Parathyroid adenoma (tissue), 2 donors: ENCODE data around the gene PLCG1.
A peak's percentile ranks its signal among the peaks of the same experiment; 100 is the strongest.

Source experiments
- H2AFZ ChIP-seq: fragments of 300-600 bp; sonication (generic); one replicate; pipeline ENCODE4 v1.7.0; 2017; ENCODE audit warnings: antibody characterized with exemption, mild to moderate bottlenecking
- H3K27ac ChIP-seq: fragments of 300-600 bp; sonication (generic); one replicate; pipeline ENCODE4 v1.7.0; 2017
- H3K27me3 ChIP-seq: fragments of 300-600 bp; sonication (generic); one replicate; pipeline ENCODE4 v1.7.0; 2017; ENCODE audit warnings: low read length; ENCODE audit not compliant: control insufficient read depth, insufficient read depth
- H3K36me3 ChIP-seq: fragments of 300-600 bp; sonication (generic); one replicate; pipeline ENCODE4 v1.7.0; 2017; ENCODE audit warnings: low read length; ENCODE audit not compliant: control insufficient read depth, insufficient read depth
- H3K4me1 ChIP-seq: fragments of 300-600 bp; sonication (generic); one replicate; pipeline ENCODE4 v1.7.0; 2017; ENCODE audit warnings: control low read depth
- H3K4me2 ChIP-seq: fragments of 300-600 bp; sonication (generic); one replicate; pipeline ENCODE4 v1.7.0; 2017; ENCODE audit warnings: low read length
- H3K4me3 ChIP-seq: fragments of 300-600 bp; sonication (generic); one replicate; pipeline ENCODE4 v1.7.0; 2017; ENCODE audit warnings: low read depth, low read length
- H3K79me2 ChIP-seq: fragments of 300-600 bp; sonication (generic); one replicate; pipeline ENCODE4 v1.7.0; 2017; ENCODE audit warnings: control low read depth
- H3K9ac ChIP-seq: fragments of 300-600 bp; sonication (generic); one replicate; pipeline ENCODE4 v1.7.0; 2017; ENCODE audit warnings: mild to moderate bottlenecking
- H3K9me3 ChIP-seq: fragments of 300-600 bp; sonication (generic); one replicate; pipeline ENCODE4 v1.7.0; 2017; ENCODE audit warnings: low read length; ENCODE audit not compliant: control insufficient read depth
- TF ChIP-seq, protein P1 (sequence below): fragments of 300-600 bp; sonication (generic); IDR thresholded peaks from one replicate; pipeline ENCODE4 v1.7.0; 2017; ENCODE audit warnings: antibody characterized with exemption, mild to moderate bottlenecking
- donor health status: primary hyperparathyroidism.

Gene PLCG1

DNA sequence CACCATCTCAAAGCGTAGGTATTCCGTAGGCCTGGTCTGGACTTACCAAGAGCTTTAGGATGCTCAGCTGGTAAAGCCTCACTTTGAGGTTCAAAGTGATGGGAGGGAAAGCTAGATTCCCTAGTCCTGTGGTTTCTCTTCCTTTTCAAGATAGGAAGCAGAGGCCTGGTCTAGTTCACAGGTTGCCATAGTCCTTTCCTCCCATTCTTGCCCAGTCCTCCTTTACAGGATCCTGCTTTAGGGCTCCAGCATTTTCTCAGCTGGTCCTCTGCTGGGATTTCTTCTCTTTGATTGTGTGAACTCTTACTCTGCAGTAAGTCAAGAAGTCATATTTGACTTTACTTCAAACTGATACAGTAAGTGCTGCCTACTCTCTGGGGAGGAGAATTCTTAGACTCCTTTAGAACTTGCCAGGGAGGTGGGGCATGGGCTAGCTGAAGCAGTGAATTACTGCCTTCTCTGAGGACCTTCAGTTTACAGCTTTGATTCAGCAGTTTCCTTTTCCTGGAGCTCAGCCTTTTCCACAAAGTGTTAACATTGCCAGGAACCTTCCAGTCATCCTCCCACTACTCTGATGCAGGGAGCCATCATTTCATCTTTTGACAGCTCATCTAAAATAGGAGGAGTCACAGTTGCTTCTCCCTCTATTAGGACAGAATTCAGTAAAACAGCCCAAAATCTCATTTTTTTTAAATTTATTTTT, 42.8 kb upstream of the PLCG1 start:
- Histone ChIP-seq H3K4me3 (no peak overlapping the region), H3K79me2 (peaks cover 2% of the 10 kb centered on the region), H3K27me3 (no peaks in the 10 kb centered on the region), H3K9ac (no peak overlapping the region), H3K9me3 (no peaks in the 10 kb centered on the region), H3K27ac (no peak overlapping the region), H2AFZ (no peak overlapping the region), H3K4me1 (no peaks in the 10 kb centered on the region), H3K36me3 (no peaks in the 10 kb centered on the region), H3K4me2 (no peak overlapping the region)
- TF ChIP-seq, protein P1, sequence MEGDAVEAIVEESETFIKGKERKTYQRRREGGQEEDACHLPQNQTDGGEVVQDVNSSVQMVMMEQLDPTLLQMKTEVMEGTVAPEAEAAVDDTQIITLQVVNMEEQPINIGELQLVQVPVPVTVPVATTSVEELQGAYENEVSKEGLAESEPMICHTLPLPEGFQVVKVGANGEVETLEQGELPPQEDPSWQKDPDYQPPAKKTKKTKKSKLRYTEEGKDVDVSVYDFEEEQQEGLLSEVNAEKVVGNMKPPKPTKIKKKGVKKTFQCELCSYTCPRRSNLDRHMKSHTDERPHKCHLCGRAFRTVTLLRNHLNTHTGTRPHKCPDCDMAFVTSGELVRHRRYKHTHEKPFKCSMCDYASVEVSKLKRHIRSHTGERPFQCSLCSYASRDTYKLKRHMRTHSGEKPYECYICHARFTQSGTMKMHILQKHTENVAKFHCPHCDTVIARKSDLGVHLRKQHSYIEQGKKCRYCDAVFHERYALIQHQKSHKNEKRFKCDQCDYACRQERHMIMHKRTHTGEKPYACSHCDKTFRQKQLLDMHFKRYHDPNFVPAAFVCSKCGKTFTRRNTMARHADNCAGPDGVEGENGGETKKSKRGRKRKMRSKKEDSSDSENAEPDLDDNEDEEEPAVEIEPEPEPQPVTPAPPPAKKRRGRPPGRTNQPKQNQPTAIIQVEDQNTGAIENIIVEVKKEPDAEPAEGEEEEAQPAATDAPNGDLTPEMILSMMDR = no peak

DNA sequence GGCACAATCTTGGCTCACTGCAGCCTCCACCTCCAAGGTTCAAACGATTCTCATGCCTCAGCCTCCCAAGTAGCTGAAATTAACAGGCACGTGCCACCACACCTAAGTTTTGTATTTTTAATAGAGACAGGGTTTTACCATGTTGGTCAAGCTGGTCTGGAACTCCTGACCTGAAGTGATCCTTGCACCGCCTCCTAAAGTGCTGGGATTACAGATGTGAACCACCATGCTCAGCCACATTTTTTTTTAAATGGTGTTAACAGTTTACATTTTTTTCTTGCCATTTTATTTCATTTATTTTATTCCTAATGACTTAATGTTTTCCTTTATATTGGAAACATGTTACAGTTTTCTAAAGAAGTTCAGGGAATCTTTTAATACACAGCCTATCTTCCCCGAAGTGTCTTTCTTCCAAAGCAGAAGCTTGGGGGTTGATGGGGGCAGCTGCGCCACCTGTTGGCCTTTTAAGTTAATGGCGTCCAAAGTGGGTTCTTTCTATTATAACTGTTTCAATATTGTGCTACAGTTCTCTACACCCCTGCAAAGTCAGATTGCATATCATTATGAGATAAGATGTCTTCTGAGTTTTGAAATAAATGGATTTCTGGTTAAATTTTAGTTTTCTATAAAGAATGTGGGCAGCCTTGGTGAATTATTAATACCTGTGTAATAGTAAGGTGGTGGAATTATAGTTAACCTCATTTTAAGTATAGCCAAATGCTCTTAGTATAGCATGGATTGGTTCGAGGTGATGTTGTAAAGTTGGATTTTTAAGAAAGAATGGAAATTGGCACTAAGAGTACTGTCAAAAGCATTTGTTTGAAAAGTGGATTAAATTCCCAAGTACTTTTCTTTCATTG, 42.0 kb upstream of the PLCG1 start:
- no peaks in the 10 kb centered on the region for H3K36me3 ChIP-seq
- H3K27ac ChIP-seq = no peak overlapping the region
- TF ChIP-seq, protein P1 = peak; percentile 88
- no peaks in the 10 kb centered on the region for H3K79me2 ChIP-seq
- no peaks in the 10 kb centered on the region for H3K9me3 ChIP-seq
- H3K4me3 ChIP-seq = no peak overlapping the region
- H3K4me1 ChIP-seq = no peaks in the 10 kb centered on the region
- no peak overlapping the region for H3K9ac ChIP-seq
- no peak overlapping the region for H2AFZ ChIP-seq
- no peaks in the 10 kb centered on the region for H3K27me3 ChIP-seq
- no peak overlapping the region for H3K4me2 ChIP-seq

DNA sequence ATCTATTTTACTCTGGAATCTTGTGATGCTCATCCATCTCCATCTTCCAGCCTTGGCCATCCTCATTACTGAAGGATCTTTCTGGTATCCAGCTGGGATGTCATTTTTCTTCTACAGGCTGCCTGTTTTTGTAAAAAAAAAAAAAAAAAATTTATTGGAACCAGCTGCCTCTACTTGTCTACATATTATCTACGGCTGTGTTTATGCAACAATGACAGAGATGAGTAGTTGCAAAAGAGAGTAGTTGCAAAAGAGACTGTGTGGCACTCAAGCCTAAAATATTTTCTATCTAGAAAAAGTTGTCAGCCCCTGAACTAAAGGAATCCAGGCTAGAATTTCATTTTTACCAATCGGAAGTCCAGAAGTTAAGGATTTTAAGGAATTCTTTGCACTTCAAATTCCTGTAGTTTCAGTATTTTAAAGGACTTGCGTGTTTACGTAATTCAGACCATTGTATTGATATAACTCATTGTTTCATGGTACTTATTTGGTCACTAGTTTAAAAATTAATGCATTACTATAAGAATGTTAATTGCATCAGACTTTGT, 38.6 kb upstream of the PLCG1 start:
- Histone ChIP-seq H3K4me2 (no peak overlapping the region), H3K27me3 (no peaks in the 10 kb centered on the region), H2AFZ (no peak overlapping the region), H3K4me3 (no peak overlapping the region), H3K9me3 (no peaks in the 10 kb centered on the region), H3K27ac (no peak overlapping the region), H3K4me1 (no peaks in the 10 kb centered on the region), H3K36me3 (no peaks in the 10 kb centered on the region), H3K9ac (no peak overlapping the region), H3K79me2 (no peaks in the 10 kb centered on the region)
- TF ChIP-seq, protein P1 = no peak

DNA sequence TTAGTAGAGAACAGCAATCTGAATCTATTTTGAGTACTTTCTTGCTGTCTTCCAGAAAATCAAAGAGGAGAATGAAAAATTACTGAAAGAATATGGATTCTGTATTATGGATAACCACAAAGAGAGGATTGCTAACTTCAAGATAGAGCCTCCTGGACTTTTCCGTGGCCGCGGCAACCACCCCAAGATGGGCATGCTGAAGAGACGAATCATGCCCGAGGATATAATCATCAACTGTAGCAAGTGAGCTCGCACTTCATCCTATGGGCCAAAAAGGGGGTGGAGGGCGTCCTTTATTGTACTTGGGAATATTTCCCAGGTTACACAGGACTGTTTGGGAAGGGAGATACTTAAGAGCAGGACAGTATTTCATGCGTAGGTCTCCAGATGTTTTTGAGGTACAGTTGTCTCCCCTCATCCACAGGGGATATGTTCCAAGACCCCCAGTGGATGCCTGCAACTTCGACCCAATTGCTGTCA, 37.3 kb upstream of the PLCG1 start:
- H3K79me2 ChIP-seq = no peaks in the 10 kb centered on the region
- H2AFZ ChIP-seq = no peak overlapping the region
- H3K9me3 ChIP-seq = no peaks in the 10 kb centered on the region
- no peak overlapping the region for H3K4me2 ChIP-seq
- no peaks in the 10 kb centered on the region for H3K27me3 ChIP-seq
- H3K4me1 ChIP-seq = no peaks in the 10 kb centered on the region
- no peak overlapping the region for H3K4me3 ChIP-seq
- H3K27ac ChIP-seq = no peak overlapping the region
- no peaks in the 10 kb centered on the region for H3K36me3 ChIP-seq
- no peak overlapping the region for H3K9ac ChIP-seq
- TF ChIP-seq, protein P1 = no peak
